ENCODE data around the gene FGF19. TPM values are rescaled to one million over a fixed set of nuclear protein-coding genes. Genes with fewer than 3 reads are reported as not detected.

FGF19 gene
- total and polyA plus RNA-seq, 2 donors (not counting 1 experiment from before 2014, with no cell fraction given): not detected

DNA sequence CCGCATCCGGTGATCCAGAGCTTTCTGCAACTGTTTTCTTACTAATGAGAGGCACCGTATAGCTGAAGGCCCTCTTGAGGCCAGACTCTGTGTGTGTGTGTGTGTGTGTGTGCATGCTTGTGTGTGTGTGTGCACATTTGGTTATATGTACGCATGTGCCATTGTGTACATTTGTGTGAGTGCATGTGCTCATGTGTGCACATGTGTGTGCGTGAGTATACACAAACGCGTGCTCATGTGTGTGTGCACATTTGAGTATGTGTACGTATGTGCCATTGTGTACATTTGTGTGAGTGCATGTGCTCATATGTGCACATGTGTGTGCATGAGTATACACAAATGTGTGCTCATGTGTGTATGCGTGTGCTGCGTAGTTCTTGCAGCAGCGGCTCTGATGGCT lies 12.3 kb upstream of the FGF19 start:
- intact Hi-C loops (cut with micrococcal nuclease): no loop called here
- Histone ChIP-seq H3K36me3 (replicated peaks in 1 of 2; ENCODE audit: control extremely low read depth in 1 of 2, control insufficient read depth in 1 of 2, extremely low read depth in 1 of 2, insufficient read depth in 2 of 2, low read length in 1 of 2) (no peaks in the 10 kb centered on the region), H3K9ac (ENCODE audit: low read length) (no peak overlapping the region), H4K20me1 (ENCODE audit: control insufficient read depth, insufficient read depth, low read length, poor library complexity, severe bottlenecking) (no peaks in the 10 kb centered on the region), H3K27ac (ENCODE audit: low read length in 2 of 2) (no peak overlapping the region), H2AFZ (ENCODE audit: insufficient read depth, low read depth, low read length, poor library complexity, severe bottlenecking) (no peak overlapping the region), H3K4me3 (ENCODE audit: control extremely low read depth in 1 of 5, extremely low read depth in 1 of 5, insufficient read depth in 1 of 5, low read depth in 2 of 5, low read length in 4 of 5) (no peak overlapping the region), H3K4me1 (ENCODE audit: control insufficient read depth in 2 of 2, insufficient read depth in 2 of 2, low read length in 2 of 2) (peaks cover 14 to 17% of the 10 kb centered on the region in 2 donors), H3K9me3 (ENCODE audit: control extremely low read depth in 1 of 3, control insufficient read depth in 2 of 3, insufficient read depth in 1 of 3, low read length in 2 of 3) (peaks cover 0 to 33% (median 0%) of the 10 kb centered on the region in 3 donors), H3K79me2 (ENCODE audit: control insufficient read depth, insufficient read depth, low read length) (no peaks in the 10 kb centered on the region), H3K4me2 (replicated peaks; ENCODE audit: low read depth, low read length, poor library complexity, severe bottlenecking) (no peak overlapping the region), H3K27me3 (replicated peaks in 1 of 4; ENCODE audit: control extremely low read depth in 1 of 4, control insufficient read depth in 3 of 4, insufficient read depth in 4 of 4, low read length in 3 of 4) (peaks cover 0 to 47% (median 11%) of the 10 kb centered on the region in 4 experiments)
- ChIA-PET CTCF (no interaction called here), POLR2A (no interaction called here)
- peaks cover 30% of the 10 kb centered on the region for H3K27me3 Mint-ChIP-seq
- ATAC-seq (ENCODE audit: low read depth) (no peak), DNase-seq (no peak)
- TF ChIP-seq, protein P1, sequence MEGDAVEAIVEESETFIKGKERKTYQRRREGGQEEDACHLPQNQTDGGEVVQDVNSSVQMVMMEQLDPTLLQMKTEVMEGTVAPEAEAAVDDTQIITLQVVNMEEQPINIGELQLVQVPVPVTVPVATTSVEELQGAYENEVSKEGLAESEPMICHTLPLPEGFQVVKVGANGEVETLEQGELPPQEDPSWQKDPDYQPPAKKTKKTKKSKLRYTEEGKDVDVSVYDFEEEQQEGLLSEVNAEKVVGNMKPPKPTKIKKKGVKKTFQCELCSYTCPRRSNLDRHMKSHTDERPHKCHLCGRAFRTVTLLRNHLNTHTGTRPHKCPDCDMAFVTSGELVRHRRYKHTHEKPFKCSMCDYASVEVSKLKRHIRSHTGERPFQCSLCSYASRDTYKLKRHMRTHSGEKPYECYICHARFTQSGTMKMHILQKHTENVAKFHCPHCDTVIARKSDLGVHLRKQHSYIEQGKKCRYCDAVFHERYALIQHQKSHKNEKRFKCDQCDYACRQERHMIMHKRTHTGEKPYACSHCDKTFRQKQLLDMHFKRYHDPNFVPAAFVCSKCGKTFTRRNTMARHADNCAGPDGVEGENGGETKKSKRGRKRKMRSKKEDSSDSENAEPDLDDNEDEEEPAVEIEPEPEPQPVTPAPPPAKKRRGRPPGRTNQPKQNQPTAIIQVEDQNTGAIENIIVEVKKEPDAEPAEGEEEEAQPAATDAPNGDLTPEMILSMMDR (IDR thresholded peaks at IDR 0.05): no peak
- no peak for TF ChIP-seq EZH2 (IDR thresholded peaks at IDR 0.05; ENCODE audit: borderline replicate concordance, insufficient read depth, low read depth, low read length, poor library complexity, severe bottlenecking)
- H3K4me3 Mint-ChIP-seq: no peak overlapping the region
- peaks cover 12% of the 10 kb centered on the region for H3K4me1 Mint-ChIP-seq
- H3K9me3 Mint-ChIP-seq (ENCODE audit: insufficient read depth): no peaks in the 10 kb centered on the region
- H3K27ac Mint-ChIP-seq: no peak overlapping the region
- 98% methylated on average over 11 of the region's 11 CpGs for WGBS (ENCODE audit: insufficient coverage)

DNA sequence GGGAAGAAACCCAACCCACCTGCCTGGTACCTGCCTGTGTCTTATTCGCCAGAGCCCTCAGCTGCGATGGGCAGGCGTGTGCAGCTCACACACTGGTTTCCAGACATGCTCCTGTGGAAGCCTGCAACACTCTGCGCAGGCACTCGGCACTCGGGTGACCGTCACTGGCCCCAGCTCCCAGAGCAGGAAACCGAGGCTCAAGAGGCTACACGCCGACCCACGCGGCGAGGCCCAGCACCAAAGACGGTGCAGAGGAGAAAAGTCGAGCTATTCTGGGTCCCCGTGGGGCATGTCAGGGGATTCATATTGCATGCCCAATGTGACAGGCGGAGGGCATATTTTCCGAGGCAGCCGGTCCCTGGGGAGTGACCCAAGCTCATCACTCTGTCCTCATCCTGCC lies 11.6 kb upstream of the FGF19 start:
- Histone ChIP-seq H3K9me3 (ENCODE audit: control extremely low read depth in 1 of 3, control insufficient read depth in 2 of 3, insufficient read depth in 1 of 3, low read length in 2 of 3) (peaks cover 0 to 35% (median 0%) of the 10 kb centered on the region in 3 donors), H3K4me2 (replicated peaks; ENCODE audit: low read depth, low read length, poor library complexity, severe bottlenecking) (no peak overlapping the region), H3K27me3 (replicated peaks in 1 of 4; ENCODE audit: control extremely low read depth in 1 of 4, control insufficient read depth in 3 of 4, insufficient read depth in 4 of 4, low read length in 3 of 4) (peaks cover 0 to 45% (median 11%) of the 10 kb centered on the region in 4 experiments), H4K20me1 (ENCODE audit: control insufficient read depth, insufficient read depth, low read length, poor library complexity, severe bottlenecking) (no peaks in the 10 kb centered on the region), H3K36me3 (replicated peaks in 1 of 2; ENCODE audit: control extremely low read depth in 1 of 2, control insufficient read depth in 1 of 2, extremely low read depth in 1 of 2, insufficient read depth in 2 of 2, low read length in 1 of 2) (no peaks in the 10 kb centered on the region), H3K27ac (ENCODE audit: low read length in 2 of 2) (no peak overlapping the region), H3K79me2 (ENCODE audit: control insufficient read depth, insufficient read depth, low read length) (no peaks in the 10 kb centered on the region), H3K4me1 (ENCODE audit: control insufficient read depth in 2 of 2, insufficient read depth in 2 of 2, low read length in 2 of 2) (peaks cover 14 to 17% of the 10 kb centered on the region in 2 donors), H2AFZ (ENCODE audit: insufficient read depth, low read depth, low read length, poor library complexity, severe bottlenecking) (no peak overlapping the region), H3K4me3 (ENCODE audit: control extremely low read depth in 1 of 5, extremely low read depth in 1 of 5, insufficient read depth in 1 of 5, low read depth in 2 of 5, low read length in 4 of 5) (no peak overlapping the region), H3K9ac (ENCODE audit: low read length) (no peak overlapping the region)
- Mint-ChIP-seq H3K27me3 (peaks cover 30% of the 10 kb centered on the region), H3K9me3 (ENCODE audit: insufficient read depth) (no peaks in the 10 kb centered on the region), H3K27ac (no peak overlapping the region), H3K4me1 (peaks cover 12% of the 10 kb centered on the region), H3K4me3 (no peak overlapping the region)
- no peak for TF ChIP-seq EZH2 (IDR thresholded peaks at IDR 0.05; ENCODE audit: borderline replicate concordance, insufficient read depth, low read depth, low read length, poor library complexity, severe bottlenecking)
- TF ChIP-seq, protein P1 (IDR thresholded peaks at IDR 0.05): no peak
- ChIA-PET POLR2A (no interaction called here), CTCF (no interaction called here)
- intact Hi-C loops (cut with micrococcal nuclease): no loop called here
- ATAC-seq (ENCODE audit: low read depth): no peak
- no peak for DNase-seq
- WGBS (ENCODE audit: insufficient coverage): 92% methylated on average over 19 of the region's 19 CpGs
